ENCODE measurements around the gene PPP6R2.

The PPP6R2 gene

GRCh38 chr22:50305923-50306566 is 37.1 kb upstream of the PPP6R2 start:
- no peak for DNase-seq

- no peak for DNase-seq
These were observed 36.1 kb upstream of the PPP6R2 start, which contains the start of gene PLXNB2 for GRCh38 chr22:50306753-50307749. PLXNB2 (minus strand) TSS chr22:50307646; CDS start chr22:50290584, 17,062 bp downstream.

GRCh38 chr22:50307890-50308596 is 35.1 kb upstream of the PPP6R2 start:
- no peak for DNase-seq

GRCh38 chr22:50308597-50308935 is 34.6 kb upstream of the PPP6R2 start:
- DNase-seq, result no peak

- DNase-seq, result no peak
These were observed 34.0 kb upstream of the PPP6R2 start for GRCh38 chr22:50308986-50309600.

GRCh38 chr22:50309601-50309991 is 33.5 kb upstream of the PPP6R2 start:
- DNase-seq, result no peak

GRCh38 chr22:50310031-50310722 is 33.0 kb upstream of the PPP6R2 start:
- no peak for DNase-seq

GRCh38 chr22:50310949-50311444 is 32.1 kb upstream of the PPP6R2 start:
- no peak for DNase-seq

- DNase-seq, result no peak
These were observed 31.3 kb upstream of the PPP6R2 start for GRCh38 chr22:50311606-50312351.

- no peak for DNase-seq
These were observed 30.8 kb upstream of the PPP6R2 start for GRCh38 chr22:50312371-50312770.

GRCh38 chr22:50313021-50313420 is 30.1 kb upstream of the PPP6R2 start:
- no peak for DNase-seq

- no peak for DNase-seq
These were observed 29.5 kb upstream of the PPP6R2 start for GRCh38 chr22:50313600-50313999.

GRCh38 chr22:50314081-50314454 is 29.1 kb upstream of the PPP6R2 start:
- no peak for DNase-seq

GRCh38 chr22:50314455-50315288 is 28.5 kb upstream of the PPP6R2 start:
- DNase-seq, result peak; percentile 42

GRCh38 chr22:50315289-50316113 is 27.6 kb upstream of the PPP6R2 start:
- no peak for DNase-seq

- DNase-seq, result no peak
These were observed 26.7 kb upstream of the PPP6R2 start for GRCh38 chr22:50316114-50317065.

GRCh38 chr22:50317178-50317577 is 25.9 kb upstream of the PPP6R2 start:
- no peak for DNase-seq

- DNase-seq, result no peak
These were observed 25.5 kb upstream of the PPP6R2 start for GRCh38 chr22:50317674-50318073.
